HEK293T (cell line): ENCODE results near the gene C1QTNF3.
"Not testable (repeated sequence)": the region's sequence is repeated elsewhere in the genome, so short reads cannot be mapped to it uniquely, and the experiment has no call there.

Experiments used
- CTCF ChIA-PET: fragments of 350-600 bp; formaldehyde crosslinking; extraction: SDS; loops from one replicate; lab custom pipeline; 2021; ENCODE audit warnings: antibody characterized with exemption, inconsistent platforms; lab: Yijun Ruan, JAX
- POLR2A ChIA-PET: fragments of 350-600 bp; formaldehyde crosslinking; extraction: SDS; loops from one replicate; lab custom pipeline; 2020; ENCODE audit warnings: antibody characterized with exemption, inconsistent platforms; lab: Yijun Ruan, JAX
- DNase-seq: peaks from one replicate; pipeline ENCODE4 v3.0.0; 2012; ENCODE audit warnings: mixed read lengths; ENCODE audit errors: extremely low spot score
- BHLHE40 ChIP-seq: fragments of 450-650 bp; IDR thresholded peaks from 2 replicates; pipeline ENCODE4 v1.6.1; 2016; ENCODE audit warnings: mild to moderate bottlenecking, moderate library complexity, borderline replicate concordance
- CTBP1 ChIP-seq: fragments of 450-650 bp; IDR thresholded peaks from 2 replicates; pipeline ENCODE4 v1.6.1; 2016; ENCODE audit warnings: borderline replicate concordance
- FOXK2 ChIP-seq: fragments of 450-650 bp; IDR thresholded peaks from 2 replicates; pipeline ENCODE4 v1.6.1; 2016; ENCODE audit warnings: mild to moderate bottlenecking
- FOXM1 ChIP-seq: fragments of 450-650 bp; IDR thresholded peaks from 2 replicates; pipeline ENCODE4 v1.6.1; 2017; ENCODE audit warnings: mild to moderate bottlenecking, borderline replicate concordance
- L3MBTL2 ChIP-seq: fragments of 450-650 bp; conservative IDR thresholded peaks from 2 replicates; pipeline ENCODE4 v1.6.1; 2016; ENCODE audit warnings: mild to moderate bottlenecking
- LEF1 ChIP-seq: fragments of 450-650 bp; IDR thresholded peaks from 2 replicates; pipeline ENCODE4 v1.6.1; 2017; ENCODE audit warnings: mild to moderate bottlenecking, borderline replicate concordance
- NFRKB ChIP-seq: fragments of 450-650 bp; IDR thresholded peaks from 2 replicates; pipeline ENCODE4 v1.6.1; 2016; ENCODE audit warnings: mild to moderate bottlenecking, moderate library complexity
- SP1 ChIP-seq: fragments of 450-650 bp; IDR thresholded peaks from 2 replicates; pipeline ENCODE4 v1.6.1; 2017
- SUZ12 ChIP-seq: fragments of 450-650 bp; IDR thresholded peaks from 2 replicates; pipeline ENCODE4 v1.6.1; 2016; ENCODE audit warnings: mild to moderate bottlenecking
- TARDBP ChIP-seq: fragments of 450-650 bp; IDR thresholded peaks from 2 replicates; pipeline ENCODE4 v1.6.1; 2016
- ZNF384 ChIP-seq: fragments of 450-650 bp; IDR thresholded peaks from 2 replicates; pipeline ENCODE4 v1.6.1; 2016
- TF ChIP-seq, protein P1 (sequence below): fragments of 450-650 bp; IDR thresholded peaks from 2 replicates; pipeline ENCODE4 v1.6.1; 2016

Gene C1QTNF3, protein sequence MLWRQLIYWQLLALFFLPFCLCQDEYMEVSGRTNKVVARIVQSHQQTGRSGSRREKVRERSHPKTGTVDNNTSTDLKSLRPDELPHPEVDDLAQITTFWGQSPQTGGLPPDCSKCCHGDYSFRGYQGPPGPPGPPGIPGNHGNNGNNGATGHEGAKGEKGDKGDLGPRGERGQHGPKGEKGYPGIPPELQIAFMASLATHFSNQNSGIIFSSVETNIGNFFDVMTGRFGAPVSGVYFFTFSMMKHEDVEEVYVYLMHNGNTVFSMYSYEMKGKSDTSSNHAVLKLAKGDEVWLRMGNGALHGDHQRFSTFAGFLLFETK

DNA sequence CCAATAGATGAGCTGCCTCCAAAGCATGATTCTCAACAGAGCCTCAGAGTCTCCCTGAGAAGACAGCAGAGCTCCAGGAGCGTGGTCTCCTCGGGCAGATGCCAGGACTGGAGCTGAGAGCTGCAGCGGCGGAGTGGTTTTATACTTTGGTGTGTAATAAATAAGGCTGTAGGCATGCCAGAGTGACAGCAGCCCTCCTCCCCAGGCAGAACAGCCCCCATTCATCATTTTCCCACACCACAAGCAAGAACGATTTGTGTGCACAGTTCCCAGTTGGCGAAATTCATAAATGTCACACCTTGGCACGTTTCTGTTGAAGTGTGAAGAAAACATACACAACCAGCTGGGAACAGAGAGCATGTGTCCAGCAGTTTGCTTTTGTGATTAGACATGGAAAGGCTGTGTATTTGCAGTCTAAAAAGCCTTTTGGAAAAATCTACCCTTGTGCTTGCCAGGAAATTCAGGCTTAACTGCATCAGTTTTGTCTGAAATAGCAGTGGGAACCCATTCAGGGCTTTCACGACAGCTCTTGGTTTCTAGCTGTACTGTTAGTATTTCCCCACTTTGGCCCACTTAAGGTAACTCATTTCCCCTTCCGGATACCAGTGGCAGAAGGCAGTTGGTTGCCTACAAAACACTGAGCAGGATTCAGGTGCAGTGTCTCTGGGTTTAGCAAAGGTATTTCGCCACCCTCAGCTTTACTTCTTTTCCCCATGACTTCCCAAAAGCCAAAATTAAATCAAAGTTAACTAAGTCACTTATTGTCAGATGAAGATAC, at the start of gene C1QTNF3:
C1QTNF3 (minus strand) TSS at position 115 of the 778 bp plus-strand sequence; CDS start at position 27, 88 bp downstream.
- no peak for TF ChIP-seq SUZ12
- TF ChIP-seq SP1: no peak
- no peak for TF ChIP-seq TARDBP
- TF ChIP-seq L3MBTL2: no peak
- no peak for TF ChIP-seq BHLHE40
- TF ChIP-seq FOXK2: no peak
- TF ChIP-seq NFRKB: no peak
- no peak for TF ChIP-seq FOXM1
- TF ChIP-seq ZNF384: no peak
- TF ChIP-seq CTBP1: no peak
- no peak for TF ChIP-seq LEF1
- ChIA-PET POLR2A (no interaction called here), CTCF (no interaction called here)
- DNase-seq: no peak

DNA sequence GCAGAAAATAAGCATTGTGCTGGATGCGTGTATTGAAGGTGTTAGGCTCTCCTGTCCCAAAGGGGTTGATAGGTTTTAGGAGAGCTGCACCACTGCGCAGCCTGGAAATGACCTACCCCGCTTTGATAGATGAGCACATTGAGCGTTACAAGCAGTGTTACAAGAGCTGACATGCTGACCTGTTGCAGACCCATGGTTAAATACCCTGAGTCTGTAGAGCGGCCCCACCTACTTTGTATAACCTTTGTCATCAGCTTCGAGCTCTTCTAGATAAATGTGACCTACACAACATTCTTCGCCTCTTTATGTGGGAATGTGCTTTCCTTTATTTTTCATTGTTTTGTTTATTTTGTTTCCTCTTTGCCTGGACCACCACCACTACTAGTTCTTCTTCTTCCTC, 48.0 kb upstream of the C1QTNF3 start:
- CTCF ChIA-PET, DNase-seq, POLR2A ChIA-PET: not testable (repeated sequence)

DNA sequence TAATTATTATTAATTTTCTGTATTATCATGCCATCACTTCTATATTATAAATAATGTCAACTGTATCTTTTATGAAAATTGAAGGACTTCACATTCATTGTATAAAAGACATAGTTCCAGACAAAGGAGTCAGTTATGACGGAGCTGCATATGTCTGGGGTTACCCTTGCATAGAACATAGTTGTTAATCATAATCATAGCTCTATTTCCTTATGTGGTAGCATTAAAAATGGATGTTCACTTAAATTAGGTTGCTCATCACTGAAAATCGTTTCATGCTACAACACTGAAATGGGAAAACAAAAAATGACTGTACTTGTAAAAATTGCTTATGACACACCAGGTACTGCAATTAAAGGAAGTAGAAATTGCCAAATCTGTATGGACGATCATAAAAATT, 46.8 kb upstream of the C1QTNF3 start:
- CTCF ChIA-PET, DNase-seq, POLR2A ChIA-PET: not testable (repeated sequence)

DNA sequence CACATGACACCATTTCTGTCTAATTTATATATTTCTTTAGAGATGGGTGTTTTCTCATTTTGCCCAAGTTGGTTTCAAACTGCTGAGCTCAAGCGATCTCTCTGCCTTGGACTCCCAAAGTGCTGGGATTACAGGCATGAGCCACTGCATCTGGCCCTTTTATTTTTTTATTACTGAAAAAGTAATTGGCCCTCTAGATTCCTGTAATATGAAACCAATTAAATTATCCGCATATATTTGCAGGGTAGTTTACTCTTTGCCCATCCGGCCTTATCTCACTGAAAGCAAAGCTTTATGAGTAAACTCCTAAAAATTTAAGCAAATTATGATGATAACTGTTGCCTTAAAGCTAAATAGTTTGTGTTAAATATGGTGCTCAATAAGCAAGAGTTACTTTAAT, 44.7 kb upstream of the C1QTNF3 start:
- POLR2A ChIA-PET, CTCF ChIA-PET, DNase-seq: not testable (repeated sequence)

DNA sequence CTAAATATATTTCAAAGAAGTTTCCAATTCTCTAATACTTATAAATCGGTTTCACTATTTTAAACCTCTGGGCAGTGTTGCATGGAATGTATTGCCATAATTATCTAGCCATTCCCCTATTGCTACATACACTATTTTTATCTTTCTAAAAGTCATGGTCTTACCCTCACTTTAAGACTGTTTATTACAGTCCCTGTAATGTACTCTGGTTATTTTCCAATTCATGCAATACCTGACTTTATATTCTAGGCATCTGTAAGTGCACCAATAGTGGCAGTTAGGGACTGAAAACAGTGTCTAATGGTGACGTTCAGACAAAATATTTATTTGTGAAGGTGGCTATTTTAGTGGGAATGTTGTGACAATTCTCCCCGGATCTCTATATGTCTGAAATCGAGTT, 40.9 kb upstream of the C1QTNF3 start:
- CTCF ChIA-PET, DNase-seq, POLR2A ChIA-PET: not testable (repeated sequence)

DNA sequence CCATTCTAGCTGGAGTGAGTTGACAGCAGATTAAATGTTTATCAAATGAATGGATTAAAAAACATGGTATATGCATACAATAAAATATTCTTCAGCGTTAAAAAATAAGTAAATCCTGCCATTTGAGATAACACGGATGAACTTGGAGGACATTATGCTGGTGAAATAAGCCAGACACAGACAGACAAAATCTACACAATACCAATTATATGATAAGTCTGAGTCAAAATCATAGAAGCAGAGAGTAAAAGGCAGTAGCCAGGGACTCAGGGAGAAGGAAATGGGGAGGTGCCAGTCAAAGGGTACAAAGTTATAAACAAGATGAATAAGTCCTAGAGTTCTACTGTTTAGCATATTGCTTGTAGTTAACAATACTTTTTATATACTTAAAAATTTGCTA, 36.5 kb upstream of the C1QTNF3 start:
- DNase-seq, POLR2A ChIA-PET, CTCF ChIA-PET: not testable (repeated sequence)

DNA sequence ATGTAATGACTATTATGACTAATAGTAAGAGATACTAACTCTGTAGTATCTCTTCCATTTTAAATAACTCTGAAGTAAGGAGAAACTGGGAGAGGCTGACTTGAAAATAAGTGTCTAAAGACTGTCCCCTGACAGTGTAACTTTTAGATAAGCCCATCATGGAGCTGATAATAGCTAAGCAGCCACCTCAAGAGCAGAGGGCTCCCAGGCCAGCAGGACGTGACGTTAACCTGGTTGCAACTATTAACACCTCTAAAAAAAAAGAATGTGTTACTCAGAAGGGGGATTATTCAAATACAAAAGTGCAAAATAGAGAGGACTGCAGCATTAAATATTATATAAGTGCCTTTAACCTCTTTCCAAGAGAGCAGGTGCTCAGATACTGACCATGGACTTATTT, 34.6 kb upstream of the C1QTNF3 start:
- DNase-seq, CTCF ChIA-PET, POLR2A ChIA-PET: not testable (repeated sequence)

DNA sequence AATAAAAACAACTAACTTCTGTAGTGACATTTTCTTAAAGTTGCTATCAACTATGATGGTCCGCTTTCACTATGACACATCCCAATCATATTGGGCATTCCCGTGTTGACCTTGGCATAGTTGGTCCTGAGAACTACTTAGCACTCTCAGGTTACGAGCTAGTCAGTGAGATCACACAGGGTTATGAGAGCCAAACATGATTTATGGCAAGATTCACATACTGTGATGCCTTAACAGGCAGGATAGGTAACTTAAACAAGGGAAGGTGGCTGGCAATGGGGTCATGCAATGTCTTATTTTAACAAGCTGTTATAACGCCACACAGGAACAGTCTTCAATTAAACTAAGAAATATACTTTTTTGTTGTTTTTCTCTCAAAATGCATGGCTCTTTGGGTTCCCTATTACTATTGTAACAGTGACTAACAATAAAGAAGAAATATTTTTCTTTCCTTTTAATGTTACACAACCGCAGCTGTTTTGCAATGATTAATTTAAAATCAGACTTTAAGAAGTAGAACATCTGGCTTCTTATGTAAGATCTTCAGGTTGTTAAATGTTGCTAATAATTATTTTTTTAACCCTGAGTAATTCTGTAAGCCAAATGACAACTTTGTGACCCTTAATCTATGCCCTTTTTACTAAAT, 33.8 kb upstream of the C1QTNF3 start:
- TF ChIP-seq, protein P1, sequence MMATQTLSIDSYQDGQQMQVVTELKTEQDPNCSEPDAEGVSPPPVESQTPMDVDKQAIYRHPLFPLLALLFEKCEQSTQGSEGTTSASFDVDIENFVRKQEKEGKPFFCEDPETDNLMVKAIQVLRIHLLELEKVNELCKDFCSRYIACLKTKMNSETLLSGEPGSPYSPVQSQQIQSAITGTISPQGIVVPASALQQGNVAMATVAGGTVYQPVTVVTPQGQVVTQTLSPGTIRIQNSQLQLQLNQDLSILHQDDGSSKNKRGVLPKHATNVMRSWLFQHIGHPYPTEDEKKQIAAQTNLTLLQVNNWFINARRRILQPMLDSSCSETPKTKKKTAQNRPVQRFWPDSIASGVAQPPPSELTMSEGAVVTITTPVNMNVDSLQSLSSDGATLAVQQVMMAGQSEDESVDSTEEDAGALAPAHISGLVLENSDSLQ: peak; percentile 58
- CTCF ChIA-PET, POLR2A ChIA-PET, DNase-seq: not testable (repeated sequence)

DNA sequence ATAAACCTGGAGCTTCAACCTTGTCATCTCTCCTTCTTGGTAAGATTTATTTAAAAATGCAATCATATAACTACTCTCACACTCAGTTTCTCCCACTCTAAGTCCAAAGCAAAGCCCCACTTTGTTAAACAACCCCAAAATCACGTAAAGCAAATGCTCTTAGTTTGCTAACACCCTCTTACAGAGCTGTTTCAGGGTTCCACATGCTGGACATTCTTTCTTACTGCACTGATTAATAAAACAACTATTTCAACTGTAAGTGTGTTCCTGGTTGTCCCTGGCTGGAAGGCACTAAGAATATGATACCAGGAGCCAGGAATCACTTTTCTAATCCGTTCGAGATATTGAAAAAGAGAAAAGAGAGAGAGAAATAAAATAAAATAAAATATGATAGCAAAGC, 31.5 kb upstream of the C1QTNF3 start:
- POLR2A ChIA-PET, DNase-seq, CTCF ChIA-PET: not testable (repeated sequence)

DNA sequence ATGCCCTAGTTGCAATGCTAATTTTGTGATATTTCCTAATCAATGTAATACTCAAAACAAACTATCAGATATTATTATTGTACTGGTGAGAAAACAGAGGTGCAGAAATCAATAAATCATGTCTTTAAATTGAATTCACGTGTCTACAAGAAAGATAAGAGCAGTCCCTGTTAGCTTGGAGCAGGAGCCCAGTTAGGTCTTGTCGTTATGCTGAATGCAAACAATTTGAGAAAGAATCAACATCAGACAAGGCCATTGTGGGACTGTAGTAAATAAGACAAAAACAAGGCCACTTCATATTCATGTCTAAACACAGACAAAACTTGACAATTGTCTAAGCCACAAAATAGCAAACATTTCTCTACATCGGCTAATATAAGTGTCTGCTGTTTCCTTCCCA, 31.1 kb upstream of the C1QTNF3 start:
- DNase-seq, CTCF ChIA-PET, POLR2A ChIA-PET: not testable (repeated sequence)

DNA sequence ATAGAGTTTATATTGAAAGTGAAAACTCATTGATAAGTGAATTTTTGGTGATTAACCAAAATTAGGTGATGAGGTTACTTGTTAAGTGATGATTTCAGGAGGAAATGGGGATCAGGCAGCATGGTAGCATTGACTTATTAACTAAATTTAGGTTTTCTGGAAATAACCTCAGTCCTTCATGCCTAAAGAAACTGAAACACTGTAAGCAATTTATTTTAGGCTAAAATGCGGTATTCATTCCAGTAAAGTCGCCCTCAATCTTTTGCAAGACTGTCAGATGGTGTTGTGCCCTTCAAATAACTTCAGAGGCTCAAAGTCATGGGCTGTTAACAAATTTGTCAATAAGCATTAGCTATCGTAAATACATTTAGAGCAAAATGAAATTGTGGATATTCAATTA, 27.6 kb upstream of the C1QTNF3 start:
- CTCF ChIA-PET, POLR2A ChIA-PET, DNase-seq: not testable (repeated sequence)
